IMR-90 (cell line): ENCODE data around the gene CES2. TPM values are rescaled to one million over a fixed set of nuclear protein-coding genes. Genes with fewer than 3 reads are reported as not detected.
A peak's percentile ranks its signal among the peaks of the same experiment; 100 is the strongest.

Source experiments
- ATAC-seq: fragments of 200-7000 bp; cut with Tn5 transposase; 2 replicates; pipeline ENCODE4 v1.9.1; 2020; ENCODE audit warnings: low read depth, mild to moderate bottlenecking, moderate library complexity
- BruUV-seq: library from RNA; stranded (reverse); fragments of 400-500 nt; replicated peaks from 2 replicates; lab custom pipeline; 2021; lab: Mats Ljungman, UMichigan
- CTCF ChIA-PET: fragments of 300-600 bp; formaldehyde crosslinking; extraction: SDS; loops from one replicate; lab custom pipeline; 2021; ENCODE audit warnings: antibody characterized with exemption; lab: Yijun Ruan, JAX
- POLR2A ChIA-PET: fragments of 300-600 bp; sonication (Branson Sonifier 250); formaldehyde crosslinking; loops from one replicate; lab custom pipeline; 2022; ENCODE audit warnings: antibody characterized with exemption; ENCODE audit not compliant: unreplicated experiment; lab: Charles Lee
- DNase-seq: peaks from one replicate; pipeline ENCODE4 v3.0.0; 2013
- H2AFZ ChIP-seq: replicated peaks from 2 replicates; pipeline ENCODE3; 2013; ENCODE audit warnings: low read length, mild to moderate bottlenecking; ENCODE audit not compliant: poor library complexity
- H2AK5ac ChIP-seq: 2 replicates; pipeline ENCODE4 v1.6.1; 2013; ENCODE audit warnings: low read depth, low read length, inconsistent platforms
- H2AK9ac ChIP-seq: replicated peaks from 2 replicates; pipeline ENCODE3; 2013; ENCODE audit warnings: mild to moderate bottlenecking, low read depth, low read length, moderate library complexity; ENCODE audit not compliant: poor library complexity
- H2BK120ac ChIP-seq: 2 replicates; pipeline ENCODE4 v1.6.1; 2013; ENCODE audit warnings: low read depth, low read length, inconsistent platforms
- H2BK15ac ChIP-seq: 3 replicates; pipeline ENCODE4 v1.6.1; 2013; ENCODE audit warnings: low read depth, low read length, inconsistent platforms
- H2BK20ac ChIP-seq: 2 replicates; pipeline ENCODE4 v1.6.1; 2013; ENCODE audit warnings: low read depth, mild to moderate bottlenecking, inconsistent platforms, low read length, moderate library complexity
- H2BK5ac ChIP-seq: 2 replicates; pipeline ENCODE4 v1.6.1; 2013; ENCODE audit warnings: mild to moderate bottlenecking, low read depth, low read length, inconsistent platforms; ENCODE audit not compliant: poor library complexity, severe bottlenecking
- H3K14ac ChIP-seq: replicated peaks from 2 replicates; pipeline ENCODE4 v1.6.1; 2013; ENCODE audit warnings: low read depth, low read length, inconsistent platforms
- H3K18ac ChIP-seq: 2 replicates; pipeline ENCODE4 v1.6.1; 2013; ENCODE audit warnings: low read depth, low read length, control low read depth
- H3K23ac ChIP-seq: 2 replicates; pipeline ENCODE4 v1.6.1; 2013; ENCODE audit warnings: low read depth, low read length, inconsistent platforms
- H3K27ac ChIP-seq: 2 replicates; pipeline ENCODE4 v1.5.1; 2013; ENCODE audit warnings: mild to moderate bottlenecking, control low read depth, low read length; ENCODE audit not compliant: insufficient read depth
- H3K27me3 ChIP-seq: 2 replicates; pipeline ENCODE4 v1.6.1; 2013; ENCODE audit warnings: low read length; ENCODE audit not compliant: control insufficient read depth, insufficient read depth
- H3K36me3 ChIP-seq: 2 replicates; pipeline ENCODE4 v1.6.1; 2013; ENCODE audit warnings: low read length, mixed read lengths; ENCODE audit not compliant: control insufficient read depth, insufficient read depth
- H3K4ac ChIP-seq: 2 replicates; pipeline ENCODE4 v1.6.1; 2013; ENCODE audit warnings: low read depth, low read length, inconsistent platforms
- H3K4me1 ChIP-seq: 2 replicates; pipeline ENCODE4 v1.6.1; 2013; ENCODE audit warnings: low read length, mixed read lengths; ENCODE audit not compliant: control insufficient read depth, insufficient read depth
- H3K4me2 ChIP-seq: 2 replicates; pipeline ENCODE4 v1.6.1; 2013; ENCODE audit warnings: low read depth, mild to moderate bottlenecking, control low read depth, low read length, moderate library complexity
- H3K4me3 ChIP-seq: 2 replicates; pipeline ENCODE4 v1.5.1; 2013; ENCODE audit warnings: low read depth, mild to moderate bottlenecking, control low read depth, low read length, moderate library complexity; ENCODE audit not compliant: insufficient read depth
- H3K56ac ChIP-seq: 2 replicates; pipeline ENCODE4 v1.6.1; 2013; ENCODE audit warnings: low read length, inconsistent platforms; ENCODE audit not compliant: insufficient read depth; ENCODE audit errors: extremely low read depth
- H3K79me1 ChIP-seq, 2 experiments: 2 replicates each; pipeline ENCODE4 v1.6.1; 2013; ENCODE audit warnings: low read length in 2 of 2, inconsistent platforms in 1 of 2, low read depth in 1 of 2
- H3K9ac ChIP-seq: 2 replicates; pipeline ENCODE4 v1.6.1; 2013; ENCODE audit warnings: low read depth, low read length, control low read depth
- H3K9me1 ChIP-seq: 2 replicates; pipeline ENCODE4 v1.6.1; 2013; ENCODE audit warnings: low read length, inconsistent platforms; ENCODE audit not compliant: insufficient read depth
- H3K9me3 ChIP-seq: 2 replicates; pipeline ENCODE4 v1.6.1; 2013; ENCODE audit warnings: low read length; ENCODE audit not compliant: control insufficient read depth, insufficient read depth
- H4K20me1 ChIP-seq: 2 replicates; pipeline ENCODE4 v1.6.1; 2013; ENCODE audit warnings: low read length, inconsistent platforms; ENCODE audit not compliant: insufficient read depth
- H4K5ac ChIP-seq: 2 replicates; pipeline ENCODE4 v1.6.1; 2013; ENCODE audit warnings: mild to moderate bottlenecking, low read depth, low read length, control low read depth
- H4K8ac ChIP-seq, 2 experiments: 2 replicates each; pipeline ENCODE4 v1.6.1; 2013; ENCODE audit warnings: low read depth in 2 of 2, low read length in 2 of 2, control low read depth in 1 of 2, inconsistent platforms in 1 of 2
- H4K91ac ChIP-seq: 2 replicates; pipeline ENCODE4 v1.6.1; 2013; ENCODE audit warnings: low read depth, low read length, inconsistent platforms; ENCODE audit not compliant: insufficient read depth
- FOS ChIP-seq: fragments of 150-350 bp; IDR thresholded peaks from 2 replicates; pipeline ENCODE4 v1.6.1; 2016; ENCODE audit warnings: low read depth, low read length
- POLR2A ChIP-seq: IDR thresholded peaks from 2 replicates; pipeline ENCODE4 v1.6.1; 2012; ENCODE audit warnings: mild to moderate bottlenecking, low read depth, low read length
- WGBS, 2 experiments: methylation state at CpG; one replicate each; pipeline versions ENCODE4 v1.1.5 to v1.1.7; 2013; ENCODE audit warnings: missing lambda C conversion rate in 2 of 2; ENCODE audit not compliant: insufficient read length in 1 of 2; ENCODE audit errors: extremely low coverage in 2 of 2; 5-methylcytosine and 5-hydroxymethylcytosine counted together
- dilution Hi-C: fragments of 300-500 bp; cut with HindIII; formaldehyde crosslinking; loops from one replicate; pipeline ENCODE4 v1.14.3; 2018; ENCODE audit warnings: low sequenced_read_pairs; ENCODE audit not compliant: unreplicated experiment
- in situ Hi-C: fragments of 300-500 bp; cut with MboI; formaldehyde crosslinking; loops from 3 replicates; pipeline ENCODE4 v1.14.3; 2019; ENCODE audit warnings: low sequenced_read_pairs, inconsistent platforms, mixed read lengths
- intact Hi-C: fragments of 100-400 bp; cut with micrococcal nuclease; formaldehyde crosslinking; loops from 2 replicates; pipeline ENCODE4 v1.10.0; 2022
- polyA plus RNA-seq, 3 experiments: library from polyadenylated mRNA; depleted of rRNA; stranded (reverse); fragments of >200 nt; gene quantifications; 2 replicates each; pipeline ENCODE4 v1.2.3, GENCODE V29; 2012; ENCODE audit warnings: low replicate concordance in 1 of 3
- total RNA-seq: library from RNA; depleted of rRNA; stranded (reverse); fragments of >200 nt; gene quantifications from 2 replicates; pipeline ENCODE4 v1.2.3, GENCODE V29; 2012

CES2 gene
- total and polyA plus RNA-seq, 2 of the 4 experiments (the other 2 are of a cell fraction) = 15.1 to 23.2 TPM

DNA sequence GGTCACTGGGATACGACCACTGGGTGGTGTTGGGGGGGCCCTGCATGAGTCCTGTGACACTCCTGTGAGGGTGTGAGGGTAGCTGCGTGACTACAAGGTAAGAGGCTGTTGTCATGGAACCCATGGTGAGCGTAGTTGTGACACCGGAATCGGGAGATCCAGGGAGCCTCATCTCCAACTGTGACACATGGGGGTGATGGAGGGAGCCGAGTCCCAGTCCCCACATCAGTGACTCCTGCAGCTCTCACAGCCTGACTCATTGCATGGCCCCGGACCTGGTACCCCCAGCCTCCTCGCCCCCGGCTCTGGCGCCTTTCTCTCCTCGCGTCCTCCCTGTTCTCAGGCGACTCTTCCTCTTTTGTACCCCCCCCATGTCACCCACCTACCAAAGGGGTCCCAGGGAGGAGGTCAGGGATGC is 30.9 kb upstream of the CES2 start:
- Histone ChIP-seq H4K91ac (peak overlapping the region; percentile 89), H4K8ac (peak overlapping the region; percentile 52 to 97; a peak in 3 of 4 replicates), H2AFZ (peak overlapping the region; percentile 69), H2BK20ac (peak overlapping the region; percentile 95), H3K4me2 (peak overlapping the region; percentile 23), H2BK120ac (peak overlapping the region; percentile 98), H4K20me1 (no peaks in the 10 kb centered on the region), H3K18ac (peak overlapping the region; percentile 85), H2AK5ac (peak overlapping the region; percentile 88), H3K14ac (peak overlapping the region; percentile 87), H3K4me3 (no peak overlapping the region), H3K27ac (peak overlapping the region; percentile 61; the same call in 1 of the 2 replicates), H4K5ac (peak overlapping the region; percentile 65), H3K9me3 (no peaks in the 10 kb centered on the region), H3K9ac (0 out of 2 replicates have a peak overlapping the region, but pooled peaks have one; percentile 9), H3K23ac (peak overlapping the region; percentile 98), H3K4ac (peak overlapping the region; percentile 96), H2BK15ac (peak overlapping the region; percentile 43; the same call in 2 of the 3 replicates), H3K36me3 (no peaks in the 10 kb centered on the region), H3K56ac (no peak overlapping the region), H3K27me3 (no peaks in the 10 kb centered on the region), H3K4me1 (peaks cover 40% of the 10 kb centered on the region), H3K9me1 (peaks cover 44% of the 10 kb centered on the region), H2BK5ac (peak overlapping the region; percentile 61), H2AK9ac (peak overlapping the region; percentile 38), H3K79me1 (peaks cover 0 to 10% of the 10 kb centered on the region in 2 experiments; a peak in 2 of 4 replicates)
- dilution Hi-C loops (no loop called here), in situ Hi-C loops (no loop called here), intact Hi-C loops (no loop called here)
- TF ChIP-seq FOS (0 out of 2 replicates have a peak, but pooled peaks have one; percentile 25), POLR2A (no peak)
- CTCF ChIA-PET = interaction anchor here (1.0 to 1.1 kb wide), 2 partner anchors 24 to 251 kb away, joined by 3 read pairs; no protein-coding TSS in a partner anchor
- BruUV-seq = no TSS peak
- WGBS, 2 experiments = no CpG with 5 or more reads among the region's 13 CpGs
- ATAC-seq = no peak
- DNase-seq = no peak
- POLR2A ChIA-PET = interaction anchor here (0.5 kb wide), 1 partner anchor 15 kb away, joined by 4 read pairs; no protein-coding TSS in a partner anchor
